DMS53 treated with DMSO at 0.1 percent for 48 hours (cell line): ENCODE results near the gene STAC3.

Experiments used
- DNase-seq: peaks from one replicate; lab custom pipeline; 2025; ENCODE audit not compliant: unreplicated experiment; lab: John Stamatoyannopoulos, UW

Gene STAC3

DNA sequence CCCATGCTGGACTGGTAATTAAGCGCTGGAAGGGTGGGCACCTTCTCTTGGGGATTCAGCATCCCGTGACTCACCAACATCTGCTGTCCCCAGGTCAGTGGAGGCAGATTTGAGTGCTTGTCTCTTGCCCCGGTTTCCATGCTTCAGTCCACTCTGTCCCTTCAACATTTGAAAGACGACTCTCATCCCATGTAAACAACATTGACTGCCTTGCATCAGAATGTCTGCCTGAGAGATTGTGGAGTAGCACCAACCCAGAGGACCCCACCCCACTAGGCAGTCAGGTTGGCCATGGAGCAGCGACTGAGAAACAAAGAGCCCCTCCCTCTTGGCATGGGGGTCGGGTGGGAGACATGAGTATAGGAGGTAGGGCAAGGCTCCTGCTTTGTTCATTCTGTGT is 4.9 kb upstream of the STAC3 start:
- DNase-seq: no peak

GRCh38 chr12:57254506-57255280 is 3.7 kb upstream of the STAC3 start:
- DNase-seq: no peak

DNA sequence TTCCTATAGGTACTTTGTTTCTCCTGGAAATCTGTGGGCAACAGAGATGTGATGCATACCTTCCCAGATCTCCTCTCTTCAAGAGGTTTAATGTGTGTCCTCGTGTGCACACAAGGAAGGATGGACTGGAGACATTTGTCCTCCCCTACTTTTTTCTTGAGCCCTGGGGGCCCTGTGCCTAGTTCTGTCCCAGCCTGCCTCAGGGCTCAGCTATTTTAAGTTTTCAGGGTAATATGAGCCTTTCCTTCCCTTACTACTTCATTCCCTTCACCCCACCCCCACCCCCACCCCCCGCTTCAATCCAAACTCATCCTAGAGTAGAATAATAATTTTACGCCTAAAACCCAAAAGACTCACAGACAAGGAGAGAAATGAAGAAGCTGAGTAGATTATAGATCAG is 446 bp downstream of the STAC3 start:
- no peak for DNase-seq

- no peak for DNase-seq
Observed at GRCh38 chr12:57248934-57249742, 1.8 kb downstream of the STAC3 start.

GRCh38 chr12:57247041-57247440 is 3.9 kb downstream of the STAC3 start:
- no peak for DNase-seq

- no peak for DNase-seq
Observed at GRCh38 chr12:57244312-57244696, 6.7 kb downstream of the STAC3 start.

- DNase-seq: peak; percentile 89
Observed at GRCh38 chr12:57243521-57244311, 7.3 kb downstream of the STAC3 start.

GRCh38 chr12:57242691-57243454 is 8.1 kb downstream of the STAC3 start:
- peak; percentile 95 for DNase-seq

GRCh38 chr12:57242329-57242690 is 8.7 kb downstream of the STAC3 start:
- peak; percentile 81 for DNase-seq

- DNase-seq: no peak
Observed at GRCh38 chr12:57241402-57242310, 9.3 kb downstream of the STAC3 start.

DNA sequence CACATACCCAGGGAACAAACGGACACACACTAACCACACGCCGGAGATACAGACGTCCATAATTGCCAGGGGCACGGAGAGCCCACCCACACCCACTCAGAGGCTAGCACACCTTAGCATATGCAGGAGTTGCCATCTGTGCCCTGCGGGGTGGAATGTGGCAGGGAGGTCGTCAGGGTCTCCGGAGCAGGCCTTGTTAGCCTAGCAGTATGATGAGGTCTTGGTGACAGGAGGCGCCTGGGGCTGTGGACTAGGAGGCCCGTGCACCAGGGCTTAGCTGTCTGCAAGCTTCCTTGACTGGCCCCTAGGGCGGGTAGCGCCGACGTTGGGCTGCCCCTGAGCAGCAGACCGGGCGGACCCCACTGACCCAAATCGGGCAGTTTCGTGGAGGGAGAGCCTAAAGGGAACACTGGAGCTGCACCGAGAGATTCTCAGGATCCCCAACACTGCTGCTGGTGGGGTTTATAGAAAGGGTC is 10.0 kb downstream of the STAC3 start:
- DNase-seq: peak; percentile 73

DNA sequence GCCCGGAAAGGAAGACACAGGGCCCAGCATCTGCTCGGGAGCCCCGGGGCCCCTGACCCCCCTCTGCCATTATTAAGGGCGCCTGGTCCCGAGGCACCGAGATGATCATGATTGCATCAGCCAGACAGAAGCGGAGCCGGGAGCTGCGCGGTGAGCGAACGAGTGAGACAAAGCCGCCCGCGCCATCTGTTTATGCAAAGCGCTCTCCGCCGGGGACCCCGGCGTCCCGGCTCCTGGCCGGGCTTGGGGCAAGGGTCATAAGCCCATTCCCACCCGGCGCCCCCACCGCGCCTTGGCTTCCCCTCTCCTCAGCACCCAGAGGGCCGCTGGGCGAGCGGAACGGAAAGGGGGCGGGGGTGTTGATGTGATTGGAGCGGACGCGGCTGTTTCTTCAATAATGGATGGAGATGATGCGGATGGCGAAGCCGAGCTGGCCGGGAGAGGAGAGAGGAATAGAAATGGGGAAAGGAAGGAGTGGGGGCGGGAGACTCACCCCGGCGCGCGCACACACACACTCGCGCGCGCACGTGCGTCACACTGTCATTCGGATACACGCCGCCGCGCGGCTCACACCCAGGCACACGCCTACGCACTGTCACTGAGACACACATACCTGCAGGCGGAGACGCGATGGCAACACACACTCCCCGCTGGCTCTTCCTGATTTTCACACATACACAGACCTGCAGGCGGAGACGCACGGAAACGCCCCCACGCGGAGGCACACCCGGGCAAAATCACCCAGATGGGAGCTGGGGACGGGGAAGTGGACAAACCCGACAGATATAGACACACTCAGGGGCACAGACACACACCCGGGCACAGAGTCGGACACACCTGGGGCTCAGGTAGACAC is 10.7 kb downstream of the STAC3 start:
- peak; percentile 91 for DNase-seq

DNA sequence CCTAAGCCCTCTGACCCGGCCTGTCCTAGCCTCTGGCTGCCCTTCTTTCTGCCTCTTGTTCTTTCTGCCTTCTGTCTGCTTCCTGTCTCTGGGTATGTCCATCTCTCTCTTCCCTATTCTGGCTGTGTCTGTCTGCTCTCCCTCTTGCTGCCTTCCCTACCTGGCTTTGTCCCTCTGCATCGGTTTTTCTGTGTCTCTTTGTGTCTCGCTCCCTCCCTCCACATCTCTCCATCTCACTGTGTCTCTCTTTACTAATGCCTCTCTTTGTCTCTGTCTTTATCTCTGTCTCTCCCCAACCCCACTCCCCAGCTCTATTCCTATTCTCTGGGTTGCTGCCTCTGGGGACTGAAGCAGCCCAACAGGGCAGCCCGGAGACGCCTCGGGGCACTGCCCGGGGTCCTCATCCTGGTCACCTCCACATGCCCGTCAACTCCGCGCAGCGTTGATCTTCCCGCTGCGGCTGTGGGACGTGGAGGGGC is 11.4 kb downstream of the STAC3 start:
- peak; percentile 66 for DNase-seq

DNA sequence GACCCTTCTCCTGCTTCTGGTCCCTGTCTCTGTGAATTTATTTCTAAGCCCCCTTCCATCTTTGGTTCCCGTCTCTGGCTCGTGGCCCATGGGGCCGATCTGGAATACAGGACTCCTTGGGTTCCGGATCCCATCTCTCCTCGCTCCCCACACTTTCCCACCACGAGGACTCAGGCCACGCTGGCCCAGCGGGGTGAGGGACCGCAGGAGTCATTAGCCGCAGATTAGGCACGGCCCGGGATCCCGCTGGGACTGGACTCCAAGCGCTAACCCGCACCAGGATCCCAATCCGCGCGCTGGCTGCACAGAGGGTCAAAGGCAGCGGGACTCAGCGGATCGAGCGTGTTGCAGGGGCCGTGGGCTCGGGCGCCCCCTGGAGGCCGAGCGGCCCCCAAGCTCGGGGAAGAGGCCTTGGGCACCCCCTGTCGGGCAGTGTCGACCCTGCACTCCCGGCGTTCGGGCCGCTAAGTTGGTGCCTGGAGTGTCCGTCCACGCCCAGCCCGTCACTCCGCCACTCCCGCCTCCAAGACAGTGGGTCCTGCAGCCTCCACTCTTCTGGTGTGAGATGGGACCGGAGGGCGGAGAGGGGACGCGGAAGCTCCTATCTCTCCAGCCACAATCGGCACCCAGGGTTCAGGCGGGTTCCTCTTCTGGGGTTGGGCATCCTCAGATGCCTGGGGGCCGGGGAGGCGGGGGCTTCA is 12.0 kb downstream of the STAC3 start:
- DNase-seq: peak; percentile 92

- peak; percentile 66 for DNase-seq
Observed at GRCh38 chr12:57237932-57238853, 12.8 kb downstream of the STAC3 start.

- peak; percentile 63 for DNase-seq
Observed at GRCh38 chr12:57237596-57237931, 13.4 kb downstream of the STAC3 start.
